HEK293 (cell line): ENCODE results near the gene TTC33.

ENCODE experiments used
- CTCF ChIP-seq: fragments of 450-650 bp; formaldehyde crosslinking; IDR thresholded peaks from 2 replicates; pipeline ENCODE4 v1.5.1; 2016; ENCODE audit warnings: missing biosample characterization, missing genetic modification characterization
- INSM2 ChIP-seq: fragments of 450-650 bp; formaldehyde crosslinking; IDR thresholded peaks from 2 replicates; pipeline ENCODE4 v1.5.1; 2016; ENCODE audit warnings: missing biosample characterization, missing genetic modification characterization
- KLF16 ChIP-seq: fragments of 450-650 bp; formaldehyde crosslinking; IDR thresholded peaks from 2 replicates; pipeline ENCODE4 v1.5.1; 2017; ENCODE audit warnings: missing biosample characterization, missing genetic modification characterization
- KLF9 ChIP-seq: fragments of 450-650 bp; formaldehyde crosslinking; IDR thresholded peaks from 2 replicates; pipeline ENCODE4 v1.5.1; 2016; ENCODE audit warnings: missing biosample characterization, missing genetic modification characterization, low read depth
- ZBTB11 ChIP-seq: fragments of 450-650 bp; formaldehyde crosslinking; conservative IDR thresholded peaks from 2 replicates; pipeline ENCODE4 v1.5.1; 2016; ENCODE audit warnings: low read depth, missing biosample characterization, missing genetic modification characterization
- ZBTB7A ChIP-seq: fragments of 450-650 bp; formaldehyde crosslinking; IDR thresholded peaks from 2 replicates; pipeline ENCODE4 v1.5.1; 2016; ENCODE audit warnings: low read depth, missing biosample characterization, missing genetic modification characterization
- ZNF121 ChIP-seq: fragments of 450-650 bp; formaldehyde crosslinking; IDR thresholded peaks from 2 replicates; pipeline ENCODE4 v1.5.1; 2016; ENCODE audit warnings: missing biosample characterization, missing genetic modification characterization
- ZNF138 ChIP-seq: fragments of 450-650 bp; formaldehyde crosslinking; IDR thresholded peaks from 2 replicates; pipeline ENCODE4 v1.5.1; 2016; ENCODE audit warnings: missing biosample characterization, missing genetic modification characterization, borderline replicate concordance
- ZNF184 ChIP-seq: fragments of 450-650 bp; IDR thresholded peaks from 2 replicates; pipeline ENCODE4 v1.5.1; 2018; ENCODE audit warnings: missing biosample characterization, mild to moderate bottlenecking, missing genetic modification characterization
- TF ChIP-seq, protein P1 (sequence below): fragments of 450-650 bp; formaldehyde crosslinking; IDR thresholded peaks from 2 replicates; pipeline ENCODE4 v1.5.1; 2016; ENCODE audit warnings: missing biosample characterization, missing genetic modification characterization

- TF ChIP-seq, protein P1, sequence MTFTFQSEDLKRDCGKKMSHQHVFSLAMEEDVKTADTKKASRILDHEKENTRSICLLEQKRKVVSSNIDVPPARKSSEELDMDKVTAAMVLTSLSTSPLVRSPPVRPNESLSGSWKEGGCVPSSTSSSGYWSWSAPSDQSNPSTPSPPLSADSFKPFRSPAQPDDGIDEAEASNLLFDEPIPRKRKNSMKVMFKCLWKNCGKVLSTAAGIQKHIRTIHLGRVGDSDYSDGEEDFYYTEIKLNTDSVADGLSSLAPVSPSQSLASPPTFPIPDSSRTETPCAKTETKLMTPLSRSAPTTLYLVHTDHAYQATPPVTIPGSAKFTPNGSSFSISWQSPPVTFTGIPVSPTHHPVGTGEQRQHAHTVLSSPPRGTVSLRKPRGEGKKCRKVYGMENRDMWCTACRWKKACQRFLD (tag by site-specific recombination) = no peak
- TF ChIP-seq ZBTB7A (tag by site-specific recombination) (no peak), KLF16 (tag by site-specific recombination) (no peak), ZBTB11 (tag by site-specific recombination) (no peak), CTCF (no peak), ZNF121 (tag by site-specific recombination) (no peak), ZNF184 (tag by site-specific recombination) (no peak), ZNF138 (tag by site-specific recombination) (no peak), KLF9 (tag by site-specific recombination) (no peak), INSM2 (tag by site-specific recombination) (no peak)
Observed at GRCh38 chr5:40775085-40775845, 19.5 kb upstream of the TTC33 start.
